OCI-LY7 (cell line): ENCODE results near the gene FBXO2. TPM values are rescaled to one million over a fixed set of nuclear protein-coding genes. Genes with fewer than 3 reads are reported as not detected.

Experiments
- BruUV-seq: library from RNA; stranded (reverse); fragments of 400-500 nt; replicated peaks from 2 replicates; lab custom pipeline; 2021; lab: Mats Ljungman, UMichigan
- CTCF ChIA-PET: fragments of 300-600 bp; sonication (Branson Sonifier 250); formaldehyde crosslinking; loops from one replicate; lab custom pipeline; 2022; ENCODE audit warnings: antibody characterized with exemption; ENCODE audit not compliant: unreplicated experiment; lab: Charles Lee
- POLR2A ChIA-PET: fragments of 300-600 bp; sonication (Branson Sonifier 250); formaldehyde crosslinking; loops from one replicate; lab custom pipeline; 2022; ENCODE audit warnings: antibody characterized with exemption; lab: Charles Lee
- DNase-seq: peaks from one replicate; pipeline ENCODE4 v3.0.0-alpha.2; 2015; ENCODE audit warnings: low spot score
- H2AFZ ChIP-seq: fragments of 200-600 bp; sonication (generic), shearing (Covaris generic); 2 replicates; pipeline ENCODE4 v1.6.1; 2014; ENCODE audit warnings: mild to moderate bottlenecking, antibody characterized with exemption, low read length, moderate library complexity
- H3K27ac ChIP-seq: fragments of 200-600 bp; sonication (generic); 2 replicates; pipeline ENCODE4 v1.5.1; 2014; ENCODE audit warnings: mixed run types, low read depth, mild to moderate bottlenecking, moderate library complexity, low read length, inconsistent platforms; ENCODE audit not compliant: poor library complexity, severe bottlenecking
- H3K36me3 ChIP-seq: fragments of 200-600 bp; sonication (generic); 2 replicates; pipeline ENCODE4 v1.6.1; 2014; ENCODE audit warnings: mild to moderate bottlenecking, antibody characterized with exemption, low read length, moderate library complexity, mixed read lengths; ENCODE audit not compliant: insufficient read depth
- H3K4me1 ChIP-seq: fragments of 200-600 bp; sonication (generic); 2 replicates; pipeline ENCODE4 v1.5.1; 2014; ENCODE audit warnings: mild to moderate bottlenecking, low read length; ENCODE audit not compliant: insufficient read depth, poor library complexity, severe bottlenecking
- H3K4me2 ChIP-seq: fragments of 200-600 bp; sonication (generic); 2 replicates; pipeline ENCODE4 v1.6.1; 2014; ENCODE audit warnings: mild to moderate bottlenecking, low read length
- H3K4me3 ChIP-seq: fragments of 200-600 bp; sonication (generic); 2 replicates; pipeline ENCODE4 v1.5.1; 2014; ENCODE audit warnings: mild to moderate bottlenecking, low read depth, low read length; ENCODE audit not compliant: poor library complexity, severe bottlenecking
- H3K79me2 ChIP-seq: fragments of 200-600 bp; sonication (generic); 2 replicates; pipeline ENCODE4 v1.6.1; 2016; ENCODE audit warnings: low read depth, mild to moderate bottlenecking, low read length, moderate library complexity, mixed read lengths; ENCODE audit not compliant: insufficient read depth
- H3K9me2 ChIP-seq: fragments of 200-600 bp; sonication (generic); 2 replicates; pipeline ENCODE4 v1.6.1; 2016; ENCODE audit warnings: mild to moderate bottlenecking, low read length, mixed read lengths; ENCODE audit not compliant: insufficient read depth
- H3K9me3 ChIP-seq: fragments of 200-600 bp; sonication (generic); 2 replicates; pipeline ENCODE4 v1.6.1; 2014; ENCODE audit warnings: mild to moderate bottlenecking, mixed run types, low read length, mixed read lengths
- H4K20me1 ChIP-seq: fragments of 200-600 bp; sonication (generic); 2 replicates; pipeline ENCODE4 v1.6.1; 2014; ENCODE audit warnings: mild to moderate bottlenecking, antibody characterized with exemption, low read length, moderate library complexity, mixed read lengths; ENCODE audit not compliant: insufficient read depth
- EZH2phosphoT487 ChIP-seq: fragments of 200-600 bp; sonication (generic); IDR thresholded peaks from 2 replicates; pipeline ENCODE4 v1.6.1; 2018; ENCODE audit warnings: low read depth, borderline replicate concordance, mild to moderate bottlenecking, mixed run types, antibody characterized with exemption, low read length, moderate library complexity, mixed read lengths
- intact Hi-C: fragments of 100-400 bp; cut with micrococcal nuclease; formaldehyde crosslinking; loops from one replicate; pipeline ENCODE4 v1.10.0; 2022; ENCODE audit not compliant: unreplicated experiment
- total RNA-seq, 2 experiments: library from RNA; depleted of rRNA in 1 of 2; stranded (reverse); fragments of >200 nt in 1 of 2; shearing (Covaris generic) in 1 of 2; gene quantifications; 2 replicates each; pipeline ENCODE4 v1.2.3, GENCODE V29; 2014 to 2022
- TF ChIP-seq, protein P1 (sequence below): fragments of 200-600 bp; sonication (generic); conservative IDR thresholded peaks from 2 replicates; pipeline ENCODE4 v1.5.1; 2014; ENCODE audit warnings: mild to moderate bottlenecking, antibody characterized with exemption, low read length, moderate library complexity, mixed read lengths

Gene FBXO2
- total RNA-seq, 2 experiments from 2014 or later = 2.7 to 6.1 TPM

DNA sequence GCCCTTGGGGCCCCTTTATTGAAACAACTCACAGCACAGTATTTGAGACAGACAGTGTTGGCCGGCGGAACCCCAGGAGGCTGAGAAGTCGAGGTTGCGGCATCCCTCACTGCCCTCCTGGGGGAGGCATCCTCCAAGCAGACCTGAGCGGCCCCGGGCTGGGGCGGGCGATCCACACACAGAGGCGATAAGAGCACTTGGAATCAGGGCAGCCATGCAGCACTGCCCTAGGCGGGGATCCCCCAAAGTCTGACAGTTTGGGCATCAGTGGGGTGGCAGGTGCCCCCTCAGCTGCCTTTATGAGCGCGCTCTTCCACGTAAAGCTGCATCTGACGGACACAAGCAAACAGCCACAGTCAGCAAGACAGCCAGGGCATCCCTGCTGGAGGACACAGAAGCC is 20.3 kb upstream of the FBXO2 start:
- Histone ChIP-seq H3K4me3 (no peak overlapping the region), H3K36me3 (peaks cover 54% of the 10 kb centered on the region), H3K9me3 (no peaks in the 10 kb centered on the region), H4K20me1 (no peaks in the 10 kb centered on the region), H3K27ac (no peak overlapping the region), H3K9me2 (no peaks in the 10 kb centered on the region), H3K4me1 (no peaks in the 10 kb centered on the region), H3K79me2 (no peaks in the 10 kb centered on the region), H2AFZ (no peak overlapping the region), H3K4me2 (no peak overlapping the region)
- no peak for DNase-seq
- no TSS peak for BruUV-seq
- CTCF ChIA-PET = no interaction called here
- POLR2A ChIA-PET = no interaction called here
- TF ChIP-seq, protein P1, sequence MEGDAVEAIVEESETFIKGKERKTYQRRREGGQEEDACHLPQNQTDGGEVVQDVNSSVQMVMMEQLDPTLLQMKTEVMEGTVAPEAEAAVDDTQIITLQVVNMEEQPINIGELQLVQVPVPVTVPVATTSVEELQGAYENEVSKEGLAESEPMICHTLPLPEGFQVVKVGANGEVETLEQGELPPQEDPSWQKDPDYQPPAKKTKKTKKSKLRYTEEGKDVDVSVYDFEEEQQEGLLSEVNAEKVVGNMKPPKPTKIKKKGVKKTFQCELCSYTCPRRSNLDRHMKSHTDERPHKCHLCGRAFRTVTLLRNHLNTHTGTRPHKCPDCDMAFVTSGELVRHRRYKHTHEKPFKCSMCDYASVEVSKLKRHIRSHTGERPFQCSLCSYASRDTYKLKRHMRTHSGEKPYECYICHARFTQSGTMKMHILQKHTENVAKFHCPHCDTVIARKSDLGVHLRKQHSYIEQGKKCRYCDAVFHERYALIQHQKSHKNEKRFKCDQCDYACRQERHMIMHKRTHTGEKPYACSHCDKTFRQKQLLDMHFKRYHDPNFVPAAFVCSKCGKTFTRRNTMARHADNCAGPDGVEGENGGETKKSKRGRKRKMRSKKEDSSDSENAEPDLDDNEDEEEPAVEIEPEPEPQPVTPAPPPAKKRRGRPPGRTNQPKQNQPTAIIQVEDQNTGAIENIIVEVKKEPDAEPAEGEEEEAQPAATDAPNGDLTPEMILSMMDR = no peak
- TF ChIP-seq EZH2phosphoT487 = no peak
- intact Hi-C loops = no loop called here

GRCh38 chr1:11673089-11673769 is 19.0 kb upstream of the FBXO2 start:
- intact Hi-C loops = no loop called here
- Histone ChIP-seq H3K9me3 (no peaks in the 10 kb centered on the region), H4K20me1 (no peaks in the 10 kb centered on the region), H3K4me2 (no peak overlapping the region), H3K4me3 (no peak overlapping the region), H2AFZ (no peak overlapping the region), H3K9me2 (no peaks in the 10 kb centered on the region), H3K27ac (no peak overlapping the region), H3K79me2 (no peaks in the 10 kb centered on the region), H3K36me3 (peaks cover 49% of the 10 kb centered on the region), H3K4me1 (no peaks in the 10 kb centered on the region)
- ChIA-PET POLR2A (interaction anchor here (0.5 kb wide), 1 partner anchor 10 kb away, joined by 3 read pairs; no protein-coding TSS in a partner anchor), CTCF (no interaction called here)
- no peak for TF ChIP-seq EZH2phosphoT487
- TF ChIP-seq, protein P1 = no peak
- BruUV-seq = no TSS peak
- no peak for DNase-seq

DNA sequence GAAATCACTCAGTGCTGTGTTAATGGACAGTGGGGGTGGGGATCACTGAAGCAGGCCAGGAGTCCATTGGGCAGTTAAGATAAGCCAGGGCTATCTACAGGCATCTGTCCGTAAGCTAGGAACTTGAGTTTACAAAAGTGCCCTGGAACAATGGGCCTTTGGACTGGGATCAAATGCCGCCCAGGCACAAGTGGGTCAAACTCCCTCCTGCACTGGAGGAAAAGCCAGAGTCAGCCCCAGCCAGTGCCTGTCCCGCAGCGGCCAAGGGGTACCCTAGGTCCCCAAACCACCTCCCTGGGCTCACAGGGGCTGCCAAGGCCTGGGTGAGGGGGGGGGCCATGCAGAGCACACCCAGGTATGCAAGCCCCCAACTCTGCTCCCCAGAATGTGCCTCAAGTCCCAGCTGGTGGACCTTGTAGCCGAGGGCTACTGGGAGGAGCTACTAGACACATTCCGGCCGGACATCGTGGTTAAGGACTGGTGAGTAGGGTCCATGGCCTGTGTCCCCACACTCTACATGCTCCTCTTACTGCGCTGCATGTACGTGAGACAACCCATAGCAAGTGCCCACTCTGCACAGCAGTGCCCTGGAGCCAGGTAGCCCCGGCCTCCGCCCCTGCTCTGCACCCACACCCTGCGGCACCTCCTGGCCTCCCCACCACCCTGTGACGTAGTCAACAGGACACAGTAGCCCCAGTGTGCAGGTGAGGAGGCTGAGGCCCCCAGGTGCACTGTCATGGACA is 17.5 kb upstream of the FBXO2 start:
- Histone ChIP-seq H3K4me3 (no peak overlapping the region), H3K9me2 (no peaks in the 10 kb centered on the region), H4K20me1 (no peaks in the 10 kb centered on the region), H3K27ac (no peak overlapping the region), H3K9me3 (no peaks in the 10 kb centered on the region), H3K4me1 (no peaks in the 10 kb centered on the region), H3K79me2 (no peaks in the 10 kb centered on the region), H3K36me3 (peaks cover 41% of the 10 kb centered on the region), H2AFZ (no peak overlapping the region), H3K4me2 (no peak overlapping the region)
- TF ChIP-seq, protein P1 = no peak
- no peak for TF ChIP-seq EZH2phosphoT487
- ChIA-PET POLR2A (no interaction called here), CTCF (no interaction called here)
- no TSS peak for BruUV-seq
- DNase-seq = no peak
- intact Hi-C loops = no loop called here
